HL-60 (cell line): ENCODE results near the gene MAP7.

Source experiments
- POLR2AphosphoS5 ChIP-seq: IDR thresholded peaks from 2 replicates; pipeline ENCODE4 v1.6.1; 2012; ENCODE audit warnings: low read depth
- REST ChIP-seq: IDR thresholded peaks from 2 replicates; pipeline ENCODE4 v1.6.1; 2012; ENCODE audit warnings: low read depth; ENCODE audit not compliant: insufficient replicate concordance
- TF ChIP-seq, protein P1 (sequence below): IDR thresholded peaks from one replicate; pipeline ENCODE4 v1.5.1; 2011; ENCODE audit warnings: low read length, control low read depth, inconsistent platforms; ENCODE audit not compliant: insufficient read depth

- TF ChIP-seq POLR2AphosphoS5 (no peak), REST (no peak)
- TF ChIP-seq, protein P1, sequence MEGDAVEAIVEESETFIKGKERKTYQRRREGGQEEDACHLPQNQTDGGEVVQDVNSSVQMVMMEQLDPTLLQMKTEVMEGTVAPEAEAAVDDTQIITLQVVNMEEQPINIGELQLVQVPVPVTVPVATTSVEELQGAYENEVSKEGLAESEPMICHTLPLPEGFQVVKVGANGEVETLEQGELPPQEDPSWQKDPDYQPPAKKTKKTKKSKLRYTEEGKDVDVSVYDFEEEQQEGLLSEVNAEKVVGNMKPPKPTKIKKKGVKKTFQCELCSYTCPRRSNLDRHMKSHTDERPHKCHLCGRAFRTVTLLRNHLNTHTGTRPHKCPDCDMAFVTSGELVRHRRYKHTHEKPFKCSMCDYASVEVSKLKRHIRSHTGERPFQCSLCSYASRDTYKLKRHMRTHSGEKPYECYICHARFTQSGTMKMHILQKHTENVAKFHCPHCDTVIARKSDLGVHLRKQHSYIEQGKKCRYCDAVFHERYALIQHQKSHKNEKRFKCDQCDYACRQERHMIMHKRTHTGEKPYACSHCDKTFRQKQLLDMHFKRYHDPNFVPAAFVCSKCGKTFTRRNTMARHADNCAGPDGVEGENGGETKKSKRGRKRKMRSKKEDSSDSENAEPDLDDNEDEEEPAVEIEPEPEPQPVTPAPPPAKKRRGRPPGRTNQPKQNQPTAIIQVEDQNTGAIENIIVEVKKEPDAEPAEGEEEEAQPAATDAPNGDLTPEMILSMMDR: no peak
These were observed 20.8 kb upstream of the MAP7 start for GRCh38 chr6:136571065-136571464.
